ENCODE results near the gene TSPAN9.

TSPAN9 gene

GRCh38 chr12:3281588-3282383 lies 204.6 kb downstream of the TSPAN9 start:
- no peak for DNase-seq (ENCODE audit: low spot score)
- no peak for TF ChIP-seq CTCF (IDR thresholded peaks at IDR 0.05; ENCODE audit: extremely low read depth, missing control alignments)

GRCh38 chr12:3282384-3282670 lies 205.1 kb downstream of the TSPAN9 start:
- DNase-seq (ENCODE audit: low spot score): no peak
- TF ChIP-seq CTCF (IDR thresholded peaks at IDR 0.05; ENCODE audit: extremely low read depth, missing control alignments): no peak

- TF ChIP-seq CTCF (IDR thresholded peaks at IDR 0.05; ENCODE audit: extremely low read depth, missing control alignments): no peak
- DNase-seq (ENCODE audit: low spot score): no peak
These were observed 206.0 kb downstream of the TSPAN9 start for GRCh38 chr12:3283137-3283680.

GRCh38 chr12:3284405-3284804 lies 207.2 kb downstream of the TSPAN9 start:
- no peak for TF ChIP-seq CTCF (IDR thresholded peaks at IDR 0.05; ENCODE audit: extremely low read depth, missing control alignments)
- DNase-seq (ENCODE audit: low spot score): no peak

GRCh38 chr12:3285570-3285969 lies 208.4 kb downstream of the TSPAN9 start:
- TF ChIP-seq CTCF (IDR thresholded peaks at IDR 0.05; ENCODE audit: extremely low read depth, missing control alignments): no peak
- no peak for DNase-seq (ENCODE audit: low spot score)

GRCh38 chr12:3288690-3289089 lies 211.5 kb downstream of the TSPAN9 start:
- TF ChIP-seq CTCF (IDR thresholded peaks at IDR 0.05; ENCODE audit: extremely low read depth, missing control alignments): no peak
- no peak for DNase-seq (ENCODE audit: low spot score)

GRCh38 chr12:3289702-3290101 lies 212.5 kb downstream of the TSPAN9 start:
- DNase-seq (ENCODE audit: low spot score): no peak
- no peak for TF ChIP-seq CTCF (IDR thresholded peaks at IDR 0.05; ENCODE audit: extremely low read depth, missing control alignments)

All from GM20000 (cell line).